Transverse colon (tissue), 4 donors: ENCODE results near the gene ERI2. TPM values are rescaled to one million over a fixed set of nuclear protein-coding genes. Genes with fewer than 3 reads are reported as not detected.

Experiments
- DNase-seq: peaks from one replicate; pipeline ENCODE4 v3.0.0-alpha.2; 2019
- H3K27ac ChIP-seq, 4 donors: fragments of 200-600 bp; sonication (generic); 2 replicates each; pipeline ENCODE4 v1.5.1; 2016 to 2018; ENCODE audit warnings: inconsistent platforms in 4 of 4
- H3K27me3 ChIP-seq: fragments of 200-600 bp; sonication (generic); 2 replicates; pipeline ENCODE4 v1.5.1; 2017; ENCODE audit warnings: inconsistent platforms
- H3K36me3 ChIP-seq, 4 donors: fragments of 200-600 bp; sonication (generic); 2 replicates each; pipeline ENCODE4 v1.5.1; 2017 to 2019; ENCODE audit warnings: inconsistent platforms in 4 of 4
- H3K4me1 ChIP-seq, 4 donors: fragments of 200-600 bp; sonication (generic); 2 replicates each; pipeline ENCODE4 v1.5.1; 2017 to 2020; ENCODE audit warnings: inconsistent platforms in 4 of 4
- H3K4me3 ChIP-seq, 4 donors: fragments of 200-600 bp; sonication (generic); 1 replicate in 1 of 4; 2 replicates in 3 of 4; pipeline versions ENCODE4 v1.5.1 to v1.6.1; 2017 to 2019; ENCODE audit warnings: inconsistent platforms in 4 of 4
- H3K9me3 ChIP-seq, 2 donors: fragments of 200-600 bp; sonication (generic); 2 replicates each; pipeline ENCODE4 v1.5.1; 2017 to 2019; ENCODE audit warnings: inconsistent platforms in 2 of 2
- EP300 ChIP-seq: sonication (generic); formaldehyde crosslinking; IDR thresholded peaks from one replicate; pipeline ENCODE4 v1.6.1; 2017; ENCODE audit warnings: antibody characterized with exemption, low read depth
- POLR2A ChIP-seq: fragments of 450-650 bp; IDR thresholded peaks from one replicate; pipeline ENCODE4 v1.6.1; 2016; ENCODE audit warnings: antibody characterized with exemption, mild to moderate bottlenecking, moderate library complexity
- POLR2AphosphoS5 ChIP-seq, 3 donors: sonication (generic); formaldehyde crosslinking; IDR thresholded peaks; one replicate each; pipeline ENCODE4 v1.6.1; 2016; ENCODE audit warnings: antibody characterized with exemption in 3 of 3
- WGBS, 2 donors: methylation state at CpG; one replicate each; pipeline ENCODE4 v1.1.5; 2018; ENCODE audit warnings: low coverage in 1 of 2; 5-methylcytosine and 5-hydroxymethylcytosine counted together
- in situ Hi-C, 4 donors: fragments of 200-750 bp; cut with MboI; loops; one replicate each; pipeline versions ENCODE4 v1.15.0 to v1.15.1; 2017; ENCODE audit warnings: low sequenced_read_pairs in 3 of 4, low pct_ligation_motif_present in 1 of 4, low pct_unique_long_range_greater_than_20kb in 1 of 4
- intact Hi-C: fragments of 100-400 bp; cut with DNase I; formaldehyde crosslinking; loops from one replicate; pipeline ENCODE4 v1.15.1; 2023; ENCODE audit warnings: low total_unique reads
- small RNA-seq, 4 donors: library from RNA; depleted of rRNA; stranded (forward); fragments of <200 nt; gene quantifications; one replicate each; pipeline ENCODE3, GENCODE V24; 2016
- total RNA-seq, 4 donors: library from RNA; depleted of rRNA; stranded (reverse); fragments of >200 nt; gene quantifications; one replicate each; pipeline ENCODE4 v1.1.0, GENCODE V29; 2016
- TF ChIP-seq, protein P1 (sequence below), 5 experiments: fragments of 200-600 bp in 3 of 5; fragments of 450-650 bp in 2 of 5; sonication (generic) in 3 of 5; IDR thresholded peaks; 1 replicate in 2 of 5; 2 replicates in 3 of 5; pipeline ENCODE4 v1.5.1; 2016 to 2017; ENCODE audit warnings: antibody characterized with exemption in 5 of 5, inconsistent platforms in 3 of 5, mild to moderate bottlenecking in 2 of 5, moderate library complexity in 1 of 5

Gene ERI2
- total RNA-seq, 4 donors from 2014 or later, result 9.0 to 55.1 (median 30.0) TPM

DNA sequence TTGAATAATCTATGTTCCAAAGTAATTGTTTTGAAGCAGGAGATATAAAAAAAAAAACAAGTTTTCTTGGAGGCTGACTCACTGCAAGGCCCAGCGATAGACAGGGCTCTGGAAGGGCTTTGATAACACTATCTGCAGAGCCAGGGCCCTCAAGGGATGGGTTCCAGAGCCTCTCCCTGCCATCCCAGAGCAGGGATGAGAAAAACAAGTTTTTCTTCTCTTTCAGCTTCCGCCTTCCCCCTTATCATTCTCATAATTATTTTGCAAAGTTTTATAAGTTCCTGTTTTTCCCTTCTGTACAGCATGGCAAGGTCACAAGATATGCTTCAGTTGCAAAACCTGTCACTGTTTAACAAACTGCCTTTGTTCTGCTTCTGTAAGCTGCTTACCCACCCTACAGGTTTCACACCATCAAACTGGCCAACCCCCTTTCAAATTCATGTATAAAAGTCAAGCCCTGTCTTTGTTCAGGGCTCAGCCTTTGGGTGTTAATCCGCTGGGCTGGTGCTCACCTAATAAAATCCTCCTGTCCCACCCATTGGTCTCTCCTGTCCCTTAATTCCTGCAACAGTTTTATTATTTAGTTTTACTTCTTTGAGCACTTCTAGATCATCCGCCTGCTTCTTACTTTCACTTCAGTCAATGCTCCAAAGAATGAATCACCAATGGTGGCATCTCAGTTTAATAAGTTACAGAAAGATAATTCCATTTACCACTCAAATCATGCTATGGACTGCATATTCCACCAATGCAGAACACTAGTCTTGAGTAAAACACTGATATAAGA, 59.0 kb downstream of the ERI2 start:
- TF ChIP-seq POLR2AphosphoS5 (IDR thresholded peaks at IDR 0.05) (no peak), EP300 (no peak), POLR2A (no peak)
- TF ChIP-seq, protein P1, sequence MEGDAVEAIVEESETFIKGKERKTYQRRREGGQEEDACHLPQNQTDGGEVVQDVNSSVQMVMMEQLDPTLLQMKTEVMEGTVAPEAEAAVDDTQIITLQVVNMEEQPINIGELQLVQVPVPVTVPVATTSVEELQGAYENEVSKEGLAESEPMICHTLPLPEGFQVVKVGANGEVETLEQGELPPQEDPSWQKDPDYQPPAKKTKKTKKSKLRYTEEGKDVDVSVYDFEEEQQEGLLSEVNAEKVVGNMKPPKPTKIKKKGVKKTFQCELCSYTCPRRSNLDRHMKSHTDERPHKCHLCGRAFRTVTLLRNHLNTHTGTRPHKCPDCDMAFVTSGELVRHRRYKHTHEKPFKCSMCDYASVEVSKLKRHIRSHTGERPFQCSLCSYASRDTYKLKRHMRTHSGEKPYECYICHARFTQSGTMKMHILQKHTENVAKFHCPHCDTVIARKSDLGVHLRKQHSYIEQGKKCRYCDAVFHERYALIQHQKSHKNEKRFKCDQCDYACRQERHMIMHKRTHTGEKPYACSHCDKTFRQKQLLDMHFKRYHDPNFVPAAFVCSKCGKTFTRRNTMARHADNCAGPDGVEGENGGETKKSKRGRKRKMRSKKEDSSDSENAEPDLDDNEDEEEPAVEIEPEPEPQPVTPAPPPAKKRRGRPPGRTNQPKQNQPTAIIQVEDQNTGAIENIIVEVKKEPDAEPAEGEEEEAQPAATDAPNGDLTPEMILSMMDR (IDR thresholded peaks at IDR 0.05), result no peak
- in situ Hi-C loops, result no loop called here
- 66 to 70% methylated on average over 4 of the region's 4 CpGs for whole genome bisulfite sequencing, 2 donors
- no peak for DNase-seq
- H3K9me3 ChIP-seq, result peaks cover 0 to 9% of the 10 kb centered on the region in 2 donors
- peaks cover 0 to under 1% (median 0%) of the 10 kb centered on the region in 4 donors for H3K4me1 ChIP-seq
- H3K27me3 ChIP-seq, result no peaks in the 10 kb centered on the region
- no peak overlapping the region for H3K27ac ChIP-seq
- H3K4me3 ChIP-seq, result no peak overlapping the region
- H3K36me3 ChIP-seq, result no peaks in the 10 kb centered on the region
- intact Hi-C loops, result no loop called here

DNA sequence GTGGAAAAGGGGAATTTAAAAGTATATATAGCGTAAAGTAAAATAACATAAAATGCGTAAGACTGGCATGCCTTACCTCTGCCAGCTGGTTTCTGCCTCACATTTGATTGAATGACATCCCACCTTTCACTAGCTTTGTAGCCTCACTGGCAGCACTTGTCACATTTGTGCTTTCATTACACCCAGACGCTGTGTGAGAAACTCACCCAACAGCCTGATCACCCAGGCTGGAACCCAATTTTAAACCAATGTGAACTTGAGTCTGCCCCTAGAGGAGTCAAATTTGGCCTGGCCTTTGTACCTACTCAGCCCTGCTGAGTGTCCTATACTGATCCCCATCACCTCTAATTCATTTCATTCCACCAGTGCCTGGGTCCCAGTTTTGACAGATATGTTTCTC, 59.8 kb downstream of the ERI2 start:
- intact Hi-C loops, result no loop called here
- in situ Hi-C loops, result no loop called here
- 96 to 100% methylated on average over 3 of the region's 3 CpGs for WGBS, 2 donors
- no peak for DNase-seq
- Histone ChIP-seq H3K36me3 (no peaks in the 10 kb centered on the region), H3K27ac (no peak overlapping the region), H3K9me3 (peaks cover 0 to 9% of the 10 kb centered on the region in 2 donors), H3K27me3 (no peaks in the 10 kb centered on the region), H3K4me1 (peaks cover 0 to 5% (median 0%) of the 10 kb centered on the region in 4 donors), H3K4me3 (no peak overlapping the region)
- TF ChIP-seq POLR2A (no peak), POLR2AphosphoS5 (IDR thresholded peaks at IDR 0.05) (no peak), EP300 (no peak)
- TF ChIP-seq, protein P1 (IDR thresholded peaks at IDR 0.05), result no peak

Small RNA genes within 50 kb of the gene (small RNA-seq; reads per million reads assigned to genes)
- gene RF00618 (0 reads per million in 4 donors), gene RNU6-944P (0 reads per million in 4 donors)

Other genes starting within 250 kb of the ERI2 start
- gene ACSM2B, start 230.1 kb downstream of the ERI2 start, total RNA-seq, result not detected
- 1 to 10 TPM in 1 of 4 donors, under 1 TPM in 2, not detected in 1; 0.80 to 3.7 (median 0.95) TPM for gene ACSM1, start 108.8 kb downstream of the ERI2 start, total RNA-seq
- 10 to 100 TPM; 23.1 to 64.8 (median 43.4) TPM for gene THUMPD1, start 64.7 kb downstream of the ERI2 start, total RNA-seq
- gene ACSM3, start 42.5 kb downstream of the ERI2 start, total RNA-seq, result 100 to 1,000 TPM in 1 of 4 donors, 10 to 100 TPM in 3; 21.7 to 108 (median 29.5) TPM
- gene REXO5, start 55 bp upstream of the ERI2 start, total RNA-seq, result 10 to 100 TPM in 1 of 4 donors, 1 to 10 TPM in 3; 4.1 to 17.5 (median 6.4) TPM
- 10 to 100 TPM in 2 of 4 donors, 1 to 10 TPM in 2; 5.6 to 47.6 (median 10.5) TPM for gene DCUN1D3, start 93.9 kb upstream of the ERI2 start, total RNA-seq
- 10 to 100 TPM in 3 of 4 donors, 1 to 10 TPM in 1; 7.9 to 74.6 (median 27.5) TPM for gene LYRM1, start 94.3 kb upstream of the ERI2 start, total RNA-seq